SKM-1 treated with dmso at 0.1 percent for 144 hours (cell line): ENCODE data around the gene LAMA5.

ENCODE experiments used
- DNase-seq: peaks from one replicate; lab custom pipeline; 2025; ENCODE audit not compliant: unreplicated experiment; lab: John Stamatoyannopoulos, UW

Gene LAMA5

DNA sequence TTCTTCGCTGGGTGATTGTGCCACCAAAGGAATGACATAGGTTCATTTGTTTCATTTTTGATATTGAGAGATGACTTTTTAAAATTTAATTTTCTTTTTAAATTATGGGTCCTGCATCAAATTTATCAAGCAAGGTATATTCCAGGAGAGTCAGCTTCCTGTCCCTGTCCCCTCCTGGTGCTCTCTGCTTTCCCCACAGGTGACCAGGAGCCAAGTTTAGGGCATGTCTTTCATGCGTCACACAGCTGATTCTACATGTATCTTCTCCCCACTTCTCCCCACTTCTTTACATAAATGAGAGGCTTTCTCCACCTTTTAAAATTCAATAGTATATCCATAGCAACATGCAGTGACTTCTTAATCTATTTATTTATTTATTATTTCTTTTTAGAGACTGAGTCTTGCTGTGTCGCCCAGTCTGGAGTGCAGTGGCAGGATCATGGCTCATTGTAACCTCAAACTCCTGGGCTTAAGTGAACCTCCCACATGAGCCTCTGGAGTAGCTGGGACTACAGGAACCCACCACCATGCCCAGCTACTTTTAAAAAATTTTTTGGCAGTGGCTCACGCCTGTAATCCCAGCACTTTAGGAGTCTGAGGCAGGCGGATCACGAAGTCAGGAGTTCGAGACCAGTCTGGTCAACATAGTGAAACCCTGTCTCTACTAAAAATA is 98.7 kb downstream of the LAMA5 start:
- no peak for DNase-seq

GRCh38 chr20:62267543-62267942 is 99.6 kb downstream of the LAMA5 start:
- no peak for DNase-seq

DNA sequence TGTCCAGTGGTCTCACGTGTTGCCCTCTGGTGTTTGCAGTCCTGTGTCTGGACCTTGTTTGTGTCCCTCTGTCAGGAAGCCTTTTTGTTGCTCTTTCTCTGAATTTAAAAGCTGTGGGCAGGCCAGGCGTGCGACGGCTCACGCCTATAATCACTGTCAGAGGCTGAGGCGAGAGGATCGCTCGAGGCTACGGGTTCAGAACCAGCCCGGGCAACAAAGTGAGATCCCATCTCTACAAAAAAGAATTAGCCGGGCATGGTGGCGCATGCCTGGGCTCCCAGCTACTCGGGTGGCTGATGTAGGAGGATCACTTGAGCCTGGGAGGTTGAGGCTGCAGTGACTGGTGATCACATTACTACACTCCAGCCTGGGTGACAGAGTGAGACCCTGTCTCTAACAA is 100.3 kb downstream of the LAMA5 start:
- DNase-seq: no peak

GRCh38 chr20:62266340-62266739 is 100.8 kb downstream of the LAMA5 start:
- no peak for DNase-seq

DNA sequence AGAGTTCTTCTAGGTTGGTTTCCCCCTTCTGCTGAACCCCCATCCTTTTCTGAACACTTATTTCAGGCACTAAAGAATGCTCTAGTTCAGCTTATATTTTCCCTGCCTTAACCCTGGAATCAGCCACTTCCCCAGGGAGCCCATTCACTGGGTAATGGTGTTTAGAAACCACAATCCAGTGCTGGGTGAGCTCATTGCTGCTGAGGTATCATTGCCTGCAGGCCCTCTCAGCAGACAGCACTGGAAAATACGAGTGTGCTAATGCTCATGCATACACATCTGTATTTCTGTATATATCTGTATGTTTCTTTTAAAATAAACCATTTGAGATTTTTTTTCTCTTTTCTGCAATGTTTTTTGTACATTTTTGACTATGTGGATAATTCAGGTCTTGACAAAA is 101.7 kb downstream of the LAMA5 start:
- no peak for DNase-seq

GRCh38 chr20:62263396-62263795 is 103.7 kb downstream of the LAMA5 start:
- no peak for DNase-seq

DNA sequence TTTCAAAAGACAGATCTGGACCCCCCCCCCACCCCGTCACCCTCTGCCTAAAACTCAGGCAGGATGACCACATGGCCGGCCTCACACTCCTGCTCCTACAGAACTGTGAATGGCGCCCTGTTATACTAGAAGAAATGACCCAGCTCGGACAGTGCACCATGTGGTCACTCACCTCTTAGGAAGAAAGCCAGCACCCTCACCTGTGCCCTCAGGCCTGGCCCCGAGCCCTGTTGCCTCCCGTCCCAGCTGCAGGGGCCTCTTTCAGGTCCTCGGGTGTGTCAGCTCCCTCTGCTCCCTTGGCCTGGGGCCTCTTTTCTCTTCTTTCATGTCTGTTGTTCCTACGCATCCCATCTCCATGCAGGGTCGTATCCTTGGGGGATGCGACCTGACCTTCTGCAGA is 105.0 kb downstream of the LAMA5 start:
- no peak for DNase-seq

- no peak for DNase-seq
These were observed 107.9 kb downstream of the LAMA5 start for GRCh38 chr20:62259294-62259565.
